CD4-positive, alpha-beta memory T cell (primary cell): ENCODE data around the gene ZFYVE28. TPM values are rescaled to one million over a fixed set of nuclear protein-coding genes. Genes with fewer than 3 reads are reported as not detected.
"Not testable (repeated sequence)": the region's sequence is repeated elsewhere in the genome, so short reads cannot be mapped to it uniquely, and the experiment has no call there.

ENCODE experiments used
- CTCF ChIA-PET: fragments of 350-600 bp; sonication (Branson Sonifier 250); formaldehyde crosslinking; loops from one replicate; lab custom pipeline; 2021; ENCODE audit warnings: inconsistent platforms; ENCODE audit not compliant: partially characterized antibody; lab: Charles Lee
- POLR2A ChIA-PET: fragments of 350-600 bp; sonication (Branson Sonifier 250); formaldehyde crosslinking; loops from one replicate; lab custom pipeline; 2021; ENCODE audit not compliant: partially characterized antibody; lab: Charles Lee
- DNase-seq, 5 donors: peaks; one replicate each; pipeline versions ENCODE4 v3.0.0 to v3.0.0-alpha.2; 2020 to 2022; ENCODE audit warnings: mixed read lengths in 1 of 5
- H3K27ac ChIP-seq: one replicate; pipeline ENCODE4 v1.7.0; 2013; ENCODE audit warnings: low read depth, low read length
- H3K27me3 ChIP-seq: 2 replicates; pipeline ENCODE4 v1.7.0; 2013; ENCODE audit warnings: mild to moderate bottlenecking, low read length, moderate library complexity; ENCODE audit not compliant: insufficient read depth
- H3K36me3 ChIP-seq: 2 replicates; pipeline ENCODE4 v1.7.0; 2013; ENCODE audit warnings: mild to moderate bottlenecking, low read length, moderate library complexity; ENCODE audit not compliant: insufficient read depth
- H3K4me1 ChIP-seq: 2 replicates; pipeline ENCODE4 v1.7.0; 2013; ENCODE audit warnings: mild to moderate bottlenecking, low read length, moderate library complexity; ENCODE audit not compliant: insufficient read depth
- H3K4me3 ChIP-seq, 2 donors: one replicate each; pipeline ENCODE4 v1.7.0; 2013; ENCODE audit warnings: low read length in 2 of 2, mild to moderate bottlenecking in 1 of 2
- H3K9me3 ChIP-seq, 2 donors: one replicate each; pipeline ENCODE4 v1.7.0; 2013; ENCODE audit warnings: low read length in 2 of 2, control low read depth in 1 of 2; ENCODE audit not compliant: control insufficient read depth in 1 of 2
- H3K27ac Mint-ChIP-seq, 7 donors: one replicate each; pipeline ENCODE4 v1.8.0; 2020 to 2021; ENCODE audit warnings: mixed read lengths in 7 of 7, mild to moderate bottlenecking in 6 of 7, inconsistent platforms in 3 of 7, moderate library complexity in 3 of 7
- H3K27me3 Mint-ChIP-seq, 2 donors: one replicate each; pipeline ENCODE4 v1.8.0; 2020 to 2021; ENCODE audit warnings: mixed read lengths in 2 of 2
- H3K36me3 Mint-ChIP-seq, 2 donors: one replicate each; pipeline ENCODE4 v1.8.0; 2020 to 2021; ENCODE audit warnings: mixed read lengths in 2 of 2, inconsistent platforms in 1 of 2, mild to moderate bottlenecking in 1 of 2
- H3K4me1 Mint-ChIP-seq, 4 donors: one replicate each; pipeline ENCODE4 v1.8.0; 2020 to 2021; ENCODE audit warnings: mixed read lengths in 4 of 4, mild to moderate bottlenecking in 1 of 4
- H3K4me3 Mint-ChIP-seq, 8 donors: one replicate each; pipeline ENCODE4 v1.8.0; 2020 to 2021; ENCODE audit warnings: mixed read lengths in 8 of 8, mild to moderate bottlenecking in 7 of 8, moderate library complexity in 6 of 8, inconsistent platforms in 3 of 8
- H3K9me3 Mint-ChIP-seq, 8 donors: one replicate each; pipeline ENCODE4 v1.8.0; 2020 to 2021; ENCODE audit warnings: mixed read lengths in 8 of 8, mild to moderate bottlenecking in 5 of 8, inconsistent platforms in 3 of 8, moderate library complexity in 1 of 8
- intact Hi-C: fragments of 100-400 bp; cut with micrococcal nuclease; formaldehyde crosslinking; loops from one replicate; pipeline ENCODE4 v1.15.1; 2023
- polyA plus RNA-seq, 2 donors: library from polyadenylated mRNA; unstranded; fragments of 300-500 nt; fragmentation: Illumina TruSeq; gene quantifications; one replicate each; pipeline ENCODE4 v1.2.3, GENCODE V29; 2021
- total RNA-seq, 2 experiments: library from RNA; stranded (reverse); gene quantifications; one replicate each; pipeline ENCODE4 v1.2.3, GENCODE V29; 2021

ZFYVE28 gene
- total and polyA plus RNA-seq, 4 experiments from 2014 or later, result 13.1 to 31.8 (median 23.8) TPM

DNA sequence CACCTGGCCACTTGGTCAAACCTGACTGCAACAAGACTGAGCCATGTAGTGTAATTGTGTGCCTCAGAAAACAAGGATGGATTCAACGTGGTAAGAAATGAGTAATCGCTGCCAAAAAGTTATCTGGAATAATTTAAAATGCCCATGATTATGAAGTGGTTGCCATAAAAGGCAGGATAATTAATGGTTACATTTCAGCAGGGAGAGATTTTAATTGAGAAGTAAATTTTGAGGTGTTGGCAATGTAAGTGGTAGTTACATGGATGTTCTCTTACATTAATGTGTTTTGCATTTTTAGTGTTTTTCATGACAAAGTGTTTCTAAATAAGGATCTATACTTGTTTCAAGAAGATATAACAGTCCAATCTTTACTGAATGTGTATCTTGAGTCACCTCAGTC, 192.2 kb downstream of the ZFYVE28 start:
- no peak for DNase-seq
- Mint-ChIP-seq H3K27me3 (no peaks in the 10 kb centered on the region), H3K9me3 (no peaks in the 10 kb centered on the region), H3K36me3 (peaks cover 11 to 31% of the 10 kb centered on the region in 2 donors), H3K4me3 (no peak overlapping the region), H3K4me1 (peaks cover 0 to 5% (median under 1%) of the 10 kb centered on the region in 4 donors), H3K27ac (peak overlapping the region in 3 of 7 donors; percentile 22 to 58 (median 55))
- Histone ChIP-seq H3K9me3 (no peaks in the 10 kb centered on the region), H3K4me1 (no peaks in the 10 kb centered on the region), H3K27me3 (no peaks in the 10 kb centered on the region), H3K36me3 (peaks cover 11% of the 10 kb centered on the region), H3K4me3 (no peak overlapping the region), H3K27ac (no peak overlapping the region)
- ChIA-PET POLR2A (interaction anchor here (0.8 kb wide), 1 partner anchor 14 kb away, joined by 3 read pairs; no protein-coding TSS in a partner anchor), CTCF (interaction anchor here (1.6 kb wide), 1 partner anchor 18 kb away, joined by 3 read pairs; no protein-coding TSS in a partner anchor)
- intact Hi-C loops, result loop anchor here (10.0 kb wide), 1 partner anchor 59 kb away; no protein-coding TSS in a partner anchor

GRCh38 chr4:2222838-2223237, 195.6 kb downstream of the ZFYVE28 start:
- H3K4me3 ChIP-seq, result no peak overlapping the region

DNA sequence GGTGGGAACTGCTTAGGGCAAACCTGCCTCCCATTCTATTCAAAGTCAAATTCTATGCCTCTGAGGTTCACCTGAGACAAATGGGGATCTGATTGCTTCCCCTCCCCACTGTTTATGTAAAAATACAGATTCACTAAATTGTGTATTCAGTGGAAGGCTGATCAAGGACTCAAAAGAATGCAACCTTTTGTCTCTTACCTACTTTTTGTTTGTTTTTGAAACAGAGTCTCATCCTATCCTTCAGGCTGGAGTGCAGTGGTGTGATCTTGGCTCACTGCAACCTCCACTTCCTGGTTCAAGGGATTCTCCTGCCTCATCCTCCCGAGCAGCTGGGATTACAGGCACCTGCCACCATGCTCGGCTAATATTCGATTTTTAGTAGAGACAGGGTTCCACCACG, 197.1 kb downstream of the ZFYVE28 start:
- not testable (repeated sequence) for H3K4me3 Mint-ChIP-seq, H3K9me3 ChIP-seq, H3K9me3 Mint-ChIP-seq, H3K27me3 ChIP-seq, H3K27me3 Mint-ChIP-seq, H3K27ac Mint-ChIP-seq, H3K4me1 Mint-ChIP-seq, H3K4me1 ChIP-seq, H3K27ac ChIP-seq, H3K4me3 ChIP-seq, DNase-seq
- intact Hi-C loops, result loop anchor here (10.0 kb wide), 1 partner anchor 63 kb away; no protein-coding TSS in a partner anchor
- POLR2A ChIA-PET, result interaction anchor here (0.6 to 0.8 kb wide), 2 partner anchors 223 to 281 kb away, joined by 3 read pairs; no protein-coding TSS in a partner anchor
- CTCF ChIA-PET, result interaction anchor here (0.9 to 6.2 kb wide), 15 partner anchors 11 to 250 kb away, joined by 3 to 84 read pairs (median 10); partner anchors contain the start of genes CFAP99, HAUS3, POLN and ZFYVE28
- H3K36me3 ChIP-seq, result peaks cover 11% of the 10 kb centered on the region
- peaks cover 3 to 13% of the 10 kb centered on the region in 2 donors for H3K36me3 Mint-ChIP-seq

More at GRCh38 chr4:2222838-2223237, 195.6 kb downstream of the ZFYVE28 start:
- ChIA-PET CTCF (interaction anchor here (1.0 to 1.2 kb wide), 2 partner anchors 15 to 19 kb away, joined by 3 to 4 read pairs; partner anchors contain the start of genes HAUS3 and POLN), POLR2A (interaction anchor here (1.7 kb wide), 1 partner anchor 246 kb away, joined by 4 read pairs; the partner anchor contains the start of gene RNF4)
- Histone ChIP-seq H3K4me1 (no peaks in the 10 kb centered on the region), H3K9me3 (no peaks in the 10 kb centered on the region), H3K27ac (no peak overlapping the region), H3K27me3 (no peaks in the 10 kb centered on the region), H3K36me3 (peaks cover 11% of the 10 kb centered on the region)
- H3K36me3 Mint-ChIP-seq, result peaks cover 7 to 21% of the 10 kb centered on the region in 2 donors
- H3K27ac Mint-ChIP-seq, result no peak overlapping the region
- DNase-seq, result no peak
- H3K27me3 Mint-ChIP-seq, result no peaks in the 10 kb centered on the region
- H3K4me3 Mint-ChIP-seq, result peak overlapping the region in 1 of 8 donors; percentile 36
- H3K4me1 Mint-ChIP-seq, result peaks cover 6 to 7% (median 6%) of the 10 kb centered on the region in 4 donors
- no peaks in the 10 kb centered on the region for H3K9me3 Mint-ChIP-seq
- intact Hi-C loops, result loop anchor here (10.0 kb wide), 1 partner anchor 62 kb away; no protein-coding TSS in a partner anchor

DNA sequence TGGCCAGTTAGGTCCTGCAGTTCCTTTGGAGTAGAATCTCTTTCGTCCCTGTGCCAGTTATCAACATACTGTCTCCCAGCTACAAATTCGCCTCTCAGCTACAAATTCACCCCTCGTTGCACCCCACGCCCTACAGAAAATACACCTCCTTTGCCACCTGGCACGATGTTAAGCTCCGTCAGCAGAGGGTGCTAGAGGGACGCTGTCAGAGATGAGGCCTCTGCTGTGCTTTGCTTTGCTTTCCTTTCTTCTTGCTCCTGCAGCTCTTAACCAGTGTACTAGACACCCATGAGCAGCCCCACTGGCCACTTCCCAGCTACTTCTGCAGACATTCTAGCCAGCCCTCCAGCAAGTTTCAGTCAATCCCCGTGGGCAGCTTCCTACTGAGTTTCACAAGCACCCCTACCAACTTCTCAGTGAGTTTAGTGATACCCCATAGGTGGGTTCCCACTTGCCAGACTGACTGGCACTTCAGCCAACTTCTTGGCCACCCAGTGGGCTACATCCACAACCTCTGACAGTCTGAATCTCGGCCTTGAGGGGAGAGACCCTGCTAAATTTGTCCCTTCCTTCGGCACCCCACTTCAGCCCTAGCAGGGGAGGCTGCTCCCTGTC, 198.3 kb downstream of the ZFYVE28 start:
- H3K4me1 Mint-ChIP-seq, result peaks cover 4 to 7% (median 6%) of the 10 kb centered on the region in 4 donors
- H3K9me3 Mint-ChIP-seq, result no peaks in the 10 kb centered on the region
- Histone ChIP-seq H3K9me3 (no peaks in the 10 kb centered on the region), H3K36me3 (peaks cover 11% of the 10 kb centered on the region), H3K27me3 (no peaks in the 10 kb centered on the region), H3K4me3 (no peak overlapping the region), H3K4me1 (no peaks in the 10 kb centered on the region), H3K27ac (no peak overlapping the region)
- POLR2A ChIA-PET, result interaction anchor here (0.8 to 1.5 kb wide), 10 partner anchors 17 to 249 kb away, joined by 3 to 7 read pairs (median 4); partner anchors contain the start of genes CFAP99, HAUS3, POLN and RNF4
- H3K27ac Mint-ChIP-seq, result peak overlapping the region in 5 of 7 donors; percentile 2 to 81 (median 43)
- peaks cover 3 to 8% of the 10 kb centered on the region in 2 donors for H3K36me3 Mint-ChIP-seq
- intact Hi-C loops, result loop anchor here (1.0 to 10.0 kb wide), 5 partner anchors 65 to 242 kb away; no protein-coding TSS in a partner anchor
- no peak overlapping the region for H3K4me3 Mint-ChIP-seq
- CTCF ChIA-PET, result interaction anchor here (0.6 to 6.2 kb wide), 45 partner anchors 9 to 466 kb away, joined by 3 to 84 read pairs (median 4); partner anchors contain the start of genes CFAP99, HAUS3, POLN and RNF4
- no peaks in the 10 kb centered on the region for H3K27me3 Mint-ChIP-seq
- DNase-seq, result peak; percentile 75 to 81 (median 76)

Other genes starting within 250 kb of the ZFYVE28 start
- gene HAUS3, start 176.5 kb downstream of the ZFYVE28 start, total RNA-seq, result 10 to 100 TPM; 35.9 to 39.2 TPM
- 10 to 100 TPM; 24.8 to 43.9 TPM for gene HAUS3, start 176.5 kb downstream of the ZFYVE28 start, polyA plus RNA-seq
- 1 to 10 TPM; 3.8 to 4.4 TPM for gene POLN, start 176.5 kb downstream of the ZFYVE28 start, total RNA-seq
- gene POLN, start 176.5 kb downstream of the ZFYVE28 start, polyA plus RNA-seq, result 1 to 10 TPM in 1 of 2 donors, under 1 TPM in 1; 0.24 to 1.8 TPM
- 10 to 100 TPM; 66.5 to 67.5 TPM for gene MXD4, start 156.5 kb downstream of the ZFYVE28 start, total RNA-seq
- gene MXD4, start 156.5 kb downstream of the ZFYVE28 start, polyA plus RNA-seq, result 10 to 100 TPM; 31.9 to 48.9 TPM
- gene CFAP99, start 310 bp upstream of the ZFYVE28 start, total RNA-seq, result under 1 TPM; 0.12 to 0.19 TPM
- not detected for gene CFAP99, start 310 bp upstream of the ZFYVE28 start, polyA plus RNA-seq
- gene RNF4, start 50.5 kb upstream of the ZFYVE28 start, total RNA-seq, result 100 to 1,000 TPM in 1 of 2 experiments, 10 to 100 TPM in 1; 94.0 to 104 TPM
- gene RNF4, start 50.5 kb upstream of the ZFYVE28 start, polyA plus RNA-seq, result 100 to 1,000 TPM in 1 of 2 donors, 10 to 100 TPM in 1; 68.0 to 105 TPM
- 10 to 100 TPM; 47.8 TPM for gene FAM193A, start 118.0 kb upstream of the ZFYVE28 start, total RNA-seq
- gene FAM193A, start 118.0 kb upstream of the ZFYVE28 start, polyA plus RNA-seq, result 1 to 10 TPM in 1 of 2 donors, under 1 TPM in 1; 0.16 to 4.4 TPM